ENCODE data around the gene PTCD2.

- TF ChIP-seq, protein P1, sequence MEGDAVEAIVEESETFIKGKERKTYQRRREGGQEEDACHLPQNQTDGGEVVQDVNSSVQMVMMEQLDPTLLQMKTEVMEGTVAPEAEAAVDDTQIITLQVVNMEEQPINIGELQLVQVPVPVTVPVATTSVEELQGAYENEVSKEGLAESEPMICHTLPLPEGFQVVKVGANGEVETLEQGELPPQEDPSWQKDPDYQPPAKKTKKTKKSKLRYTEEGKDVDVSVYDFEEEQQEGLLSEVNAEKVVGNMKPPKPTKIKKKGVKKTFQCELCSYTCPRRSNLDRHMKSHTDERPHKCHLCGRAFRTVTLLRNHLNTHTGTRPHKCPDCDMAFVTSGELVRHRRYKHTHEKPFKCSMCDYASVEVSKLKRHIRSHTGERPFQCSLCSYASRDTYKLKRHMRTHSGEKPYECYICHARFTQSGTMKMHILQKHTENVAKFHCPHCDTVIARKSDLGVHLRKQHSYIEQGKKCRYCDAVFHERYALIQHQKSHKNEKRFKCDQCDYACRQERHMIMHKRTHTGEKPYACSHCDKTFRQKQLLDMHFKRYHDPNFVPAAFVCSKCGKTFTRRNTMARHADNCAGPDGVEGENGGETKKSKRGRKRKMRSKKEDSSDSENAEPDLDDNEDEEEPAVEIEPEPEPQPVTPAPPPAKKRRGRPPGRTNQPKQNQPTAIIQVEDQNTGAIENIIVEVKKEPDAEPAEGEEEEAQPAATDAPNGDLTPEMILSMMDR (IDR thresholded peaks at IDR 0.05) = no peak
- no peak for TF ChIP-seq POLR2A (IDR thresholded peaks at IDR 0.05)
Measured at GRCh38 chr5:72400950-72401349, 80.8 kb downstream of the PTCD2 start.
